GM21528 (cell line): ENCODE results near the gene VASH1.
A peak's percentile ranks its signal among the peaks of the same experiment; 100 is the strongest.
"Not testable (repeated sequence)": the region's sequence is repeated elsewhere in the genome, so short reads cannot be mapped to it uniquely, and the experiment has no call there.

Experiments used
- ATAC-seq: cut with Tn5 transposase; IDR thresholded peaks from one replicate; pipeline ENCODE4 v1.9.1; 2021; ENCODE audit warnings: mild to moderate bottlenecking, moderate library complexity; ENCODE audit not compliant: unreplicated experiment, low FRiP score

Gene VASH1

DNA sequence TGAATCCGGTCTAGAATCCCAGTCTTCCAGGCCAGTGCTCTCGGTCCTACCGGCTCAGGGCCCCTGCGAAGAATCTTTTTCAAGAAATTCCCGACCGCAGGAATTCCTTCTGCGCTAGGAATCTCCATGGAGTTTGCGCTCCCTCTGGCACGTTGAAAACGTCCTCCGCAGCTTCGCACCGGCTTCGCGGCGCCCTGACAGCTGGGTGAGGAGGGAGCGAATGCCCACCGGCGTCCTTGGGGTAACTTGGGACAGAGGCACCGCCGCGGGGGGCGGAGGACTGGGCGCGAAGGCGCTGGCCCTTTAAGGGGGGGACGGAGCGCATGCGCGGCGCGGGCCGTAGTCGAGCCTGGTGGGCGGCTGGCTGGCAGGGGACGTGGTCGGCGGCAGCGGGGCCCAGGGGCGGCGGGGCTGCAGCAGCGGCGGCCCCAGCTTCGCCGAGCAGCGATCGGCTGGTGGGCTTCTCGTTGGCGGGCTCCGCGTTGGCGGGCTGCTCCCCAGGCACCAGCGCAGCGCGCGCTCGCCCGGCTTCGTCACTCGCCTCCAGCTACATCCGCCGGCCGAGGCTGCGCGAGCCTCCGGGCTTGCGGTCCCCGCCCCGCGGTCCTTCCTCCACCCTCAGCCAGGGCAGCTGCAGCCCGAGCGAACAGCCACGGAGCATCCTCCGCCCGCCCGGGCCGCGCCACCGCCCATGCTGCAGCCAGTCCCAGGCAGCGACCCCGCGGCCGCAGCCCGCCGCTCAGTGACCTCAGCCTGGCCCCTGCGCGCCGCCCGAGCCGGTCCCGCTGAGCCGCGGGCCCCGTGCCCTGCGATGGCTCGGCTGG is at the start of gene VASH1:
Gene VASH1, plus strand, starts transcription at position 333 of the 824 bp plus-strand sequence. CDS start 1,354 bp downstream, outside the sequence.
- peak; percentile 78 for ATAC-seq

DNA sequence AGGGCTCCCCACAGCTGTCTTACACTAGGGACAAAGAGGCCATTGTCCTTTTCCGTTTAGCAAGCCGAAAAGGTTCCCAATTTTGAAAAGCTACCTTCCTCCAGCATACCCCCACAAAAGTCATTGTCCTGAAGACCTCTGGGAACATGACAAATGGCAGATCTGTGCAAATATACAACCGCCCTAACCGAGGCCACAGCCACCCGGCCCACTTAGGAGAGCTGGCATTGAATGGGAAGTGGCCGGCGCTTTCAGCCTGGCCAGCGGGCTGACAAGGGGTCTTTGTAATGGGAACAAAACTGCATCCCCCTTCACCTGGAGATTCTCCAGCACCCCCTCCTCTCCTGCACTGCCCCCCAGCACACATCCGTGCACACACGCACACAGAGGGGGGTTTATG is 48.1 kb upstream of the VASH1 start:
- ATAC-seq: no peak

DNA sequence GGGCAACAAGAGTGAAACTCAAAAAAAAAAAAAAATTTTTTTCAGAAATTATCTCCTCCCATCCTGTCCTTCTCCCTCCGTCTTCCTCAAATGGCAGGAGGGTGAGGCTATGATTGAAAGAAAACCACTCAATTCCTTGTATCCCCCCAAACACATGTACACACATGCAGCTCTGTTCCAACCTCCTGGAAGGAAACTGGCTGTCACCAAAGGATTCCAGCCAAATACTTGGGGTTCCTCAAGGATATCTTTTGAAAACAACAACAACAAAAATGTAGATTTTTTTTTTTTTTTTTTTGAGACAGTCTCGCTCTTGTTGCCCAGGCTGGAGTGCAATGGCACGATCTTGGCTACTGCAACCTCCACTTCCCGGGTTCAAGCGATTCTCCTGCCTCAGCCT is 46.8 kb upstream of the VASH1 start:
- no peak for ATAC-seq

DNA sequence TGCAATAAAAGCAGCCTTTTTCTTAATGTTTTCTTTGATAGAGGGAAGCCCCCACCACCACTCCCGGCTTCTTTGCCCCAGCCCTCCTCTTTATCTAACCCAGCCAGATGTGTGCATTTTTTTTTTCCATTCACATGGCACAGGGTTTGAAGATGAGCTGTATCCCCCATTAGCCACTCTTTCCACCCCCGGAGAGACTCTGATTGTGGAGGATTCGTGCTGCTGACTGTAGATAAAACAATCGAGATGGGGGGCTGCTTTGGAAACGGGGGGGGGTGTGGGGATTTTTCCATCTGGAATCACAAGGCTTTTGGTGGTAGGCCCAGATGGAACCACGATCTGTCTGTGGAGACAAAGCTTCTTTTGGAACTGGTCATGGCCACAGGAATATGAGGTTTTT is 46.2 kb upstream of the VASH1 start:
- no peak for ATAC-seq

DNA sequence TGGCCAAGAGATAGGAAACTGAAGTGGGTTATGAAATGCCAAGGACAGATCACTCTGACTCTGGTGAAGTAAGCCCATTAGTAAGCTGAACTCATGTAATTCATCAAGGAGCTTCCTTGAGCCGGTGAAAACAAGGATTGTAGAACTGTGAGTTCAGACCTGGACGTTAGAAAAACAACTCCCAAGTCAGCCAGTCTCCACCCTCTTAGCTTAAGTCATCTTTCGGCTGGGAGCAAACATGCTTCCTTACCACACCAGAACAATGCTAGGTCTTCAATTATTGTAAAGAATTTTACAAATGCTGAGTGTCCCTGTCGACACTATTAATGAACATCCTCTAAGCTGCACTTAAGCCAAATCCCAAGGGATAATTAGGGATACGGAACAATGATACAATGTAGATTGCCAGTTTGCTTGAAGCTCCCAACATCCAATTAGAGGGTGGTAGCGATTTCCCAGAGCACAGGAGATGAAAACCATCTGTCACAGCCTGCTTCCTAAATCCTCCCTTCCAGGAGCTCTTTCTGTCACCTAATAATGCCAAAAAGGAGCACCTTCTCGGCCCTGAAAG is 45.7 kb upstream of the VASH1 start:
- ATAC-seq: no peak

DNA sequence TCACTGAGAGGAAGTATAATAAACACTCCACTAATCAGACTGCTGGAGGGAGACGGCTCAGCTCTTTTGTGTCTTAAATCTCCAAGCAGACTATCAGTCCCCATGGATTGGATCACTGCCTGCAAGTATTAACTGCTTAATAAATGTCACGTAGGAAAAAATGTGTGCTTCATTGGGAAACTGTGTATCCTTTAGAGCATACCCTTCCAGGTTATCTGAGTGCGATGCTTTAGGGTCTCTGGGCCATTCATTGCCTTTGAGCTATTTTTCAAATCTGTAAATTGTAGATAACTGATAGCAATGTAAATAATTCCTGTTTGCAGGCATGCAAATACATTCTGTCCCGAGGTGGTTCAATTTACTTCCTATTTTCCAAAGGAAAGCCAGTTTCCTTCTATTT is 45.0 kb upstream of the VASH1 start:
- ATAC-seq: no peak

DNA sequence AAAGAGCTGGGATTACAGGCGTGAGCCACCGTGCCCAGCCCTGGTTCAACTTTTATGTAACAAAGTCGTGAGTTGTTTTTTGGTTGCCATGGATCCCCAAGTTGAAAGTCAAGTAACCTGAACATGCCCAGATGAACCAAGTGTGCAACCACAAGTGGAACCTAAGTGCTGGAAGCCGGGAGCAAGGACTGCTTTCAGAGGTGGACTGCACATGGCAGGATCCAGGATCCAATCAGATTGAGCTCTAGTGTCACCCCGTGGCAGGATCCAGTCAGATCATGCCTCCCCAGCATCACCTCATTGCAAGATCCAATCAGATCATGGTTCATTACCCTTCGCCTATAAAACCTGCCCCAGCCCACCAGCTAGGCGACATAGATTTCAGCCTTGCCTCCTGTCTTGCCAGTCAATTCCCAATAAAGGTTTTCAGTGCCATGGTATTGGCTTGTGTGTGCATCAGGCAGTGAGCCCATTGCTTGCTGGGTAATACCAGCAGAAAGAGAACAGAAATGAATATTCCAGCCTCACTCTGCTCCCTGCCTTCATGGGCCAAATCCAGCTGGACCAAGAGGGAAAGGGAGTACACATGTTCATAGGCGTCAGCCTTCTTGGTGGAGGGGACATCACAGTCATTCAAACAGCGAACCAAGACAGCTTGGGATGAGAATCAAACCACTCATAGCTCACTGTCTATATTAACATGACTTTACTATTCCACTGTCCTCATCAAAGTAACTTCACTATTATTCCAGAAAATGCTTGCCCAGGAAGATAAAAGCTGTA is 43.6 kb upstream of the VASH1 start:
- no peak for ATAC-seq

DNA sequence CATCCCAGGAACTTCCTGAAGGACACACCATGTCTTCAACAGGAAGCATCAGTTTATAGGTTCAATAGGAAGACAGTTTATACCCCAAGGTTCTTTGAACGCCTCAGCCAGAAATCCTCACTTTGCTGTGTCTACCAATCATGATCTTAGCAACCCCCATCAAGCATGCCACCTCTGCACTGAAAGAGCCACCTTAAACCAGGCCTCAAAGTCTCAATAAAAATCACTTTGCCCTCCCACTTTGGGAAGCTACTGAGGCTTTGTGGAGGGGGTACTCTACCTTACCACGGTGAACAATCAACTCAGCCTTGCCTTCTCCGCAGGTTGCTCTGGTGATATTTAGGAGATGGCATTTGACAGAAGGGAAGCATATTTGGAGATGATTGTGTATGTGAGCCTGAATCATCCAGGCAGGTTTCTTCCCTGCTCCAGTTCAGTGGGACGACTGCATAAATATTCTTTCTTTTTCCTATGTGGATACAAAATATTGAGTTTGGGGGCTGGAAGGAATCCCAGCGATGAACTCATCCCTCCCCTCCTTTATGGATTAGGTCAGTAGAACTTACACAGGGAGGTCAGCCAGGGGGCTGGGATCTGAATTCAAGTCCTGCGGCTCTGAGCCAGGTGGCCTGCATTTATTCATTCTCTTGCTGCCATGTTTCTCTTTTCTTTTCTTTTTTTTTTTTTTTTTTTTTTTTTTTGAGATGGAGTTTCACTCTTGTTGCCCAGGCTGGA is 42.8 kb upstream of the VASH1 start:
- no peak for ATAC-seq

DNA sequence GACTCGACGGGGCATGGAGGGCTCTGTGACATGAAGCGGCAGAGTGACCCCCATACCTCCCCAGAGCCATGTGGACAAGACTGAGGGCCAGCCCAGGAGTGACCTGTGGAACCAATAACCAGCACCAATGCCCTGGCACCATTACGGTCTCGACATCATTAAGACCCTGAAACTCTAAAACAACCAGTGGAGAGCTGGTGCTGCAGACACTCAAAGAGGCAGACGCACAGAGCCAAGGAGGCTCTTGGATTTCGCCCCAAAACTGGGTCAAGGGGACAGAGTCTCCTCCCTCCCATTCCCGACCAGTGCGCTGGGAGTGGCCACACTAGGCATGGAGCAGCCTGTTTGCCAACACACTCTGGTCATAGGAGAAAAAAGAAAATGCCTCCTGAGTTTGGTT is 41.6 kb upstream of the VASH1 start:
- ATAC-seq: no peak

DNA sequence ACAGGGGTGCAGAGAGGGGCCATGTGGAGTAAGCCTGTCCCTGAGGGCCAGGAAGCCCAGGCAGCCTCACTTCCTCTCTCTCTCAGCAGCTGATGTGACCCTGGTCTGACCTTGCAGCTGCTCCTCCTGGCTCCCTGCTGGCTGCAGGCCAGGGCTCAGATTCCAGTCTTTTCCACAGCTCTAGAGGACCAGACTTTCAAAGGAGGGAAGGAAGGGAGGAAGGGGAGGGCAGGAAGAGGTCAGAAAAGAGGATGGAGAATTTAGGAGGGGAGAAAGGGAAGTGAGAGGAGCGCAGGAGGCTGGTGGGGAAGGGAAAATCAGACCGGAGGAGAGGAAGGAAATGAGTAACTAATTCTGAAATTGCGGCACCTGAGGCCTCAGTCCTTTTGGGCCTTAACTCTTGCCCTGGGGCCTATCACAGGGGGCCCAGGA is 40.9 kb upstream of the VASH1 start:
- ATAC-seq: peak; percentile 61

DNA sequence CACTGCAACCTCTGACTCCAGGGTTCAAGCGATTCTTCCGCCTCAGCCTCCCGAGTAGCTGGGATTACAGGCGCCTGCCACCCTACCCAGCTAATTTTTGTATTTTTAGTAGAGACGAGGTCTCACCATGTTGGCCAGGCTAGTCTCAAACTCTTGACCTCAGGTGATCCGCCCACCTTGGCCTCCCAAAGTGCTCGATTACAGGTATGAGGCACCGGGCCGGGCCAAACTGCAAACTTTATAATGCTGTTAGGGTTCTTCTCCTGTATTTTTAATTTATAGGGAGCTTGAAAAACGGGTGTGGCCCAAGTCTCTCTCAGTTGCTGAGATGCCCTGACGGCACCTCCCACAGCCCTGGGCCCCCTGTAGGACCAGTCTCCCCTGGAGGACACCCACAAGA is 39.8 kb upstream of the VASH1 start:
- not testable (repeated sequence) for ATAC-seq

DNA sequence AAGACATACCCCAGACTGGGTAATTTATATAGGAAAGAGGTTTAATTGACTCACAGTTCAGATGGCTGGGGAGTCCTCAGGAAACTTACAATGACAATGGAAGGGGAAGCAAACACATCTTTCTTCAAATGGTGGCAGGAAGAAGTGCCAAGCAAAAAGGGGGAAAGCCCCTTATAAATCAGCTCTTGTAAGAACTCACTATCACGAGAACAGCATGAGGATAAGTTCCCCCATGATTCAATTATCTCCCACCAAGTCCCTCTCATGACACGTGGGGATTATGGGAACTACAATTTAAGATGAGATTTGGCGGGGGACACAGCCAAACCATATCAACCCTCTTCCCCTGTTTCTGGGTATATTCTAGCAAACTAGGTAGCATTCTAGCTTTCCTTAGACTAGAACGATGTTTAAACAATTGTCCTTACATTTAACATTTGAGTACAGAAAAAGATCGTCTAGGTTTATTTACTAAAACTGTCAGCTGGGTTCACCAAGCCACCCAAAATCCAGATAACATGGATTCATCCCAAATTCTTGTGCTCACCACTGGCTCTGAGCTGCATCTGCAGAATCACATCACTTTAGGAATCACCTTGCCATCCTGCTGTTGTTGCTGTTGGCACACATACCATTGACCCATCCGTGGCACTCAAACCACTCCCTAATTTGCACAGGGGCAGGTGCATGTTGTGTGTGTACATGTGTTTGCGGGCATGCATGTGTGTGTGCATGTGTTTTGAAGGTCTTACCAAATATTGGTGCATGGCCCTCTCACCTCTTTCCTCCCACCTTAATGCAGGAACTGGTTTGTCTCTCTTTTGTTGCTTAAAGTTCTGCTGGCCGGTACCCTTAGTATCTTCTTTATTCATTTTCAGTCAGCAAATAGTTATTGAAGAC is 36.4 kb upstream of the VASH1 start:
- no peak for ATAC-seq

DNA sequence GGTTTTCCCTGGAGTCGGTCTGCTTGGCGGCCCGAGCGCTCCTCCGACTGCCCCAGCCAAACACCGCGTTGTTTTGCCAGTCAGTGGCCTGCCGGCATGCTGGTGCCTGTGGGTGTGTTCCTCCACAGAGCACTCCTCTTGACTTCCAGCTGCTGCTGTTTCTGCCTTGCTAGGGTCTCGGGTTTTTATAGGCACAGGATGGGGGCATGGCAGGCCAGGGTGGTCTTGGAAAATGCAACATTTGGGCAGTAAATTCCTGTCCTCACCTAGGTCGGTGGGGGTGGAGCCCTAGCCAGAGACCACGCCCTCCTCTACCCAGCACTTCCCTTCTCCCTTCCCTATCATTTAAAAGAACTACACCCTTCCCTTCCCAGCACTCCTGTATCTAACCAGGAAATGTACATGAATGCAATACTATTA is 34.7 kb upstream of the VASH1 start:
- ATAC-seq: no peak

DNA sequence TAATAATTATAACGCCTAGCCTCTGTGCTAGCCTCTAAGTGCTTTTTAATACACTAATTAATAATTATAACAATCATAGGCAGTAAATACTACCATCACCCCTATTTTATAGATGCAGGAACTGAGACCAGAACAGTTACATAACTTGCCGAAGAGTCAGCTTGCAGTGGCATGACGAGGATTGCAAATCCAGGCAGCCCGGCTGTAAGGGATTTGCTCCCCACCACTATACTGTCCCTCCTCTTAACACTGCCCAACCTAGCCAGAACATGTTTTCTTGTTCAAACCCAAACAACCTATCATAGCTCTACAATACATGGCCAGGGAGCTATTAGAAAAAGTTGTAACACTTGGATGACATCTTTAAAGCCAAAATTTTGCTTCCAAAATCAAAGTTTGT is 33.9 kb upstream of the VASH1 start:
- no peak for ATAC-seq

DNA sequence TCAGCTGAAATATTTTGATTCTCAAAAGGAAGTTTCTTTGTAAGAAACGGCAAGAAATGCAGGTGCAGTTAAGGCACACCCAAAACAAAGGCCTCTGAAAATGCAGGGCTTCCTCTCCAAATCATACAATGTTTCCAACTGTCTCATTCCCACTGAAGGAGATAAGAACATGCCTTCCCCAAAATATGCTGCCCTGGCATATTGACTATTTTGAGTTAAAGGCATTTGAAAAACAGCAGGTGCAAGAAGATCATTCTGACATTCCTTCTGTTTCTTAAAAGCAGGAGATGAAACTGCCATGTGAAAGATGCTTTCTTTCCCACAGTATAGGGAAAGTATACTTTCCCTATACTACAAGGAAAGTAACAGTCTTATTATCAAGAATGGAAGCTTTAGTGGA is 33.4 kb upstream of the VASH1 start:
- no peak for ATAC-seq

DNA sequence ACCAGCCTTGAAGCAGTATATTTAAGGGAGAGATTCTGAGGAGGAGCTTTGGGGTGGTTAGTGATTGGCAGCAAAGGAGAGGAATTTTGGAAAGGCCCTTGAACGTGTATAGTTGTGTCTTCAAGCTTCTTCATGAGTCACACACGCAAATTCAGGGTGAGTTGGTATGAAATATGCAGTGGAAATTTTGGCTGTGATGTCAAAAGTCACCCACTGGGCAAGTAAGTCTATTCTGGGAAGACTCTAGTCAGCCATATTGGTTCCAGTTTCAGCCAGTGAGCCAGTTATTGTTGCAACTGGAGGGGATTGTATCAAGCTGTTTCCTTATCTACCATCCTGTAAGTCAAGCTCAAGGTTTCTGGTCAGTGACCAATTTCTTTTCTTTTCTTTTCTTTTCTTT is 32.0 kb upstream of the VASH1 start:
- no peak for ATAC-seq

DNA sequence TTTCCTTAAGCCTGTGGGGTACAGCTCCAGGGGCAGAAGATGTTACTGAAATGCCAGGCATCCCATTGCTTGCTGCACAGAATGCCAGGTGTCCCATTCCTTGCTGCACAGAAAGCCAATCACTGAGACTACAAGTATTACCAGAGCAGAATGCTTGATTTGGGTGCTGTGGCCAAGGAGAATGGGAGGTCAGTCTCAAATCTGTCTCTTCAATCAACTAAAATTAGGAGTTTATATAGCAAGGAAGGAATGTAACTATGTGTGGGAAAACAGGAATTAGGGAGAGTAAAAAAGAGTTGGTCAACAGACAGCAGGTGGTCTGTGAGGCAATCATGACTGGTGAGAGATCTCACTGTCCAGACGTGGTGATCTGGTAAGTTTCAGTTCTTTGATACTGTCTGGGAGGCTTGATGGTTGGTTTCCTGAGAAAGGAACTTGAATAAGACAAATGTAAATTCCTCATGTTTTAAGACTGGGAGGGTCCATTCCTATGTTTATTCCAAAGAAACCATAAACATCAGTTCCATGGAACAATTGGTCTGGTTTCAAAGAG is 31.2 kb upstream of the VASH1 start:
- no peak for ATAC-seq

DNA sequence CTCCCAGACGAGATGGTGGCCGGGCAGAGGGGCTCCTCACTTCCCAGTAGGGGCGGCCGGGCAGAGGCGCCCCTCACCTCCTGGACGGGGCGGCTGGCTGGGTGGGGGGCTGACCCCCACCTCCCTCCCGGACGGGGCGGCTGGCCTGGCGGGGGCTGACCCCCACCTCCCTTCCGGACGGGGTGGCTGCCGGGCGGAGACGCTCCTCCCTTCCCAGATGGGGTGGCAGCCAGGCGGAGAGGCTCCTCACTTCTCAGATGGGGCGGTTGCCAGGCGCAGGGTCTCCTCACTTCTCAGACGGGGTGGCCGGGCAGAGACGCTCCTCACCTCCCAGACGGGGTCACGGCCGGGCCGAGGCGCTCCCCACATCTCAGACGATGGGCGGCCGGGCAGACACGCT is 26.8 kb upstream of the VASH1 start:
- ATAC-seq: not testable (repeated sequence)

DNA sequence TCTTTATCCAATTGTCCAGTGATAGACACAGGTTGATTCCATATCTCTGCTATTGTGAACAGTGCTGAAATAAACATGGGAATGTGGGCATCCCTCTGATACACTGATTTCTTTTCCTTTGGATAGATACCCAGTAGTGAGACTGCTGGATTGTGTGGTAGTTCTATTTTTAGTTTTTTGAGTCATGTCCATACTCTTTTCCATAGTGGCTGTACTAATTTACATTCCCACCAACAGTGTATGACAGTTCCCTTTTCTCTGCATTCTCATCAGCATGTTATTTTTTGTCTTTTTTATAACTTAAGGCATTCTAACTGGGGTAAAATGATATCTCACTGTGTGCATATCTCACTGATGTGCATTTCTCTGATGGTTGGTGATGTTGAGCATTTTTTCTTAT is 24.8 kb upstream of the VASH1 start:
- ATAC-seq: no peak
